Glutamatergic neuron (in vitro differentiated cells): ENCODE measurements around the gene ATP2B2. TPM values are rescaled to one million over a fixed set of nuclear protein-coding genes. Genes with fewer than 3 reads are reported as not detected.

Experiments used
- DNase-seq: peaks from one replicate; pipeline ENCODE4 v3.0.0; 2022
- H3K27ac Mint-ChIP-seq: one replicate; pipeline ENCODE4 v1.8.0; 2020; ENCODE audit warnings: mild to moderate bottlenecking, mixed read lengths, inconsistent platforms; ENCODE audit not compliant: unreplicated experiment
- H3K27me3 Mint-ChIP-seq: one replicate; pipeline ENCODE4 v1.8.0; 2020; ENCODE audit warnings: mild to moderate bottlenecking, moderate library complexity, mixed read lengths, inconsistent platforms; ENCODE audit not compliant: unreplicated experiment
- H3K36me3 Mint-ChIP-seq: one replicate; pipeline ENCODE4 v1.8.0; 2020; ENCODE audit warnings: mild to moderate bottlenecking, mixed read lengths, inconsistent platforms; ENCODE audit not compliant: unreplicated experiment
- H3K4me1 Mint-ChIP-seq: one replicate; pipeline ENCODE4 v1.8.0; 2020; ENCODE audit warnings: mild to moderate bottlenecking, low read depth, mixed read lengths, inconsistent platforms; ENCODE audit not compliant: unreplicated experiment
- H3K4me3 Mint-ChIP-seq: one replicate; pipeline ENCODE4 v1.8.0; 2020; ENCODE audit warnings: mild to moderate bottlenecking, mixed read lengths, inconsistent platforms; ENCODE audit not compliant: unreplicated experiment
- H3K9me3 Mint-ChIP-seq: one replicate; pipeline ENCODE4 v1.8.0; 2020; ENCODE audit warnings: mild to moderate bottlenecking, moderate library complexity, mixed read lengths, inconsistent platforms; ENCODE audit not compliant: unreplicated experiment
- CTCF ChIP-seq: fragments of 200-600 bp; sonication (generic); IDR thresholded peaks from one replicate; pipeline ENCODE4 v1.5.0; 2021; ENCODE audit not compliant: partially characterized antibody, unreplicated experiment
- total RNA-seq: library from RNA; stranded (reverse); fragmentation: NEBNext Ultra II Directional; extraction: Animal tissue kit (Norgen Biotek cat#: 25700); gene quantifications from one replicate; pipeline ENCODE4 v1.2.1, GENCODE V29; 2021; ENCODE audit not compliant: unreplicated experiment

ATP2B2 gene
- total RNA-seq, 1 donor from 2014 or later: 31.2 TPM

- no peak overlapping the region for H3K27ac Mint-ChIP-seq
- H3K27me3 Mint-ChIP-seq: no peaks in the 10 kb centered on the region
These were observed 224.8 kb downstream of the ATP2B2 start for GRCh38 chr3:10280571-10280970.

GRCh38 chr3:10280177-10280529 lies 225.2 kb downstream of the ATP2B2 start:
- Mint-ChIP-seq H3K4me1 (no peaks in the 10 kb centered on the region), H3K36me3 (no peaks in the 10 kb centered on the region), H3K27me3 (no peaks in the 10 kb centered on the region), H3K4me3 (no peak overlapping the region), H3K27ac (no peak overlapping the region), H3K9me3 (no peaks in the 10 kb centered on the region)
- TF ChIP-seq CTCF: no peak
- DNase-seq: no peak

More at GRCh38 chr3:10280571-10280970, 224.8 kb downstream of the ATP2B2 start:
- no peak for DNase-seq
- Mint-ChIP-seq H3K4me3 (no peak overlapping the region), H3K4me1 (no peaks in the 10 kb centered on the region), H3K36me3 (no peaks in the 10 kb centered on the region), H3K9me3 (no peaks in the 10 kb centered on the region)
- TF ChIP-seq CTCF: no peak

- H3K4me3 Mint-ChIP-seq: no peak overlapping the region
- TF ChIP-seq CTCF: no peak
- H3K27ac Mint-ChIP-seq: no peak overlapping the region
- no peak for DNase-seq
- no peaks in the 10 kb centered on the region for H3K9me3 Mint-ChIP-seq
- H3K4me1 Mint-ChIP-seq: no peaks in the 10 kb centered on the region
- H3K36me3 Mint-ChIP-seq: no peaks in the 10 kb centered on the region
- no peaks in the 10 kb centered on the region for H3K27me3 Mint-ChIP-seq
These were observed 225.8 kb downstream of the ATP2B2 start for GRCh38 chr3:10279384-10280176.

- no peaks in the 10 kb centered on the region for H3K36me3 Mint-ChIP-seq
- no peaks in the 10 kb centered on the region for H3K9me3 Mint-ChIP-seq
- H3K4me3 Mint-ChIP-seq: no peak overlapping the region
- no peaks in the 10 kb centered on the region for H3K27me3 Mint-ChIP-seq
- peaks cover 2% of the 10 kb centered on the region for H3K4me1 Mint-ChIP-seq
- TF ChIP-seq CTCF: no peak
- H3K27ac Mint-ChIP-seq: no peak overlapping the region
- no peak for DNase-seq
These were observed 226.9 kb downstream of the ATP2B2 start for GRCh38 chr3:10278501-10278900.

GRCh38 chr3:10277115-10277625 lies 228.2 kb downstream of the ATP2B2 start:
- H3K27ac Mint-ChIP-seq: no peak overlapping the region
- TF ChIP-seq CTCF: no peak
- H3K9me3 Mint-ChIP-seq: no peaks in the 10 kb centered on the region
- H3K36me3 Mint-ChIP-seq: no peaks in the 10 kb centered on the region
- H3K4me3 Mint-ChIP-seq: no peak overlapping the region
- H3K4me1 Mint-ChIP-seq: peaks cover 6% of the 10 kb centered on the region
- no peaks in the 10 kb centered on the region for H3K27me3 Mint-ChIP-seq
- DNase-seq: no peak
